Cardiac muscle cell (in vitro differentiated cells and primary cell): ENCODE measurements around the gene KRTAP5-4. TPM values are rescaled to one million over a fixed set of nuclear protein-coding genes. Genes with fewer than 3 reads are reported as not detected.

ENCODE experiments used
- DNase-seq, 2 donors: peaks; one replicate each; pipeline versions ENCODE4 v3.0.0 to v3.0.0-alpha.2; 2010 to 2017; ENCODE audit warnings: low read depth in 1 of 2, low spot score in 1 of 2
- H3K27ac ChIP-seq: fragments of 200-600 bp; sonication (generic); 2 replicates; pipeline ENCODE4 v1.5.1; 2016
- H3K27me3 ChIP-seq: fragments of 200-600 bp; sonication (generic); 2 replicates; pipeline ENCODE4 v1.6.0; 2016; ENCODE audit warnings: control low read depth
- H3K36me3 ChIP-seq: fragments of 200-600 bp; sonication (generic); 2 replicates; pipeline ENCODE4 v1.5.1; 2016; ENCODE audit warnings: control low read depth
- H3K4me1 ChIP-seq: fragments of 200-600 bp; sonication (generic); 2 replicates; pipeline ENCODE4 v1.8.1; 2017; ENCODE audit warnings: low read depth, mild to moderate bottlenecking, mixed run types
- H3K4me3 ChIP-seq: fragments of 200-600 bp; sonication (generic); 2 replicates; pipeline ENCODE4 v1.5.1; 2016; ENCODE audit warnings: mild to moderate bottlenecking
- H3K9me3 ChIP-seq: fragments of 200-600 bp; sonication (generic); 2 replicates; pipeline ENCODE4 v1.5.1; 2017; ENCODE audit warnings: low read depth, mild to moderate bottlenecking, control low read depth
- CTCF ChIP-seq: IDR thresholded peaks from 2 replicates; pipeline ENCODE4 v1.5.1; 2012; ENCODE audit warnings: low read depth, mild to moderate bottlenecking, low read length
- polyA plus RNA-seq: library from polyadenylated mRNA; unstranded; fragments of >200 nt; fragmentation: Nextera tagmentation; extraction: Ambion mirVana; gene quantifications from 2 replicates; pipeline ENCODE4 v1.2.1, GENCODE V29; 2016
- total RNA-seq: library from RNA; depleted of rRNA; stranded (reverse); fragments of >200 nt; gene quantifications from 2 replicates; pipeline ENCODE4 v1.2.3, GENCODE V29; 2016

Gene KRTAP5-4
- total and polyA plus RNA-seq, 2 experiments from 2014 or later: not detected

GRCh38 chr11:1659506-1659905, 37.6 kb upstream of the KRTAP5-4 start:
- no peak for DNase-seq
- Histone ChIP-seq H3K4me3 (no peak overlapping the region), H3K36me3 (no peaks in the 10 kb centered on the region), H3K27me3 (no peaks in the 10 kb centered on the region), H3K9me3 (no peaks in the 10 kb centered on the region), H3K4me1 (no peaks in the 10 kb centered on the region), H3K27ac (no peak overlapping the region)
- TF ChIP-seq CTCF: no peak

GRCh38 chr11:1656670-1657069, 34.7 kb upstream of the KRTAP5-4 start:
- no peaks in the 10 kb centered on the region for H3K9me3 ChIP-seq
- H3K4me3 ChIP-seq: no peak overlapping the region
- H3K27me3 ChIP-seq: no peaks in the 10 kb centered on the region
- no peaks in the 10 kb centered on the region for H3K4me1 ChIP-seq
- no peak overlapping the region for H3K27ac ChIP-seq
- no peak for DNase-seq
- TF ChIP-seq CTCF: no peak
- H3K36me3 ChIP-seq: no peaks in the 10 kb centered on the region

GRCh38 chr11:1656061-1656441, 34.1 kb upstream of the KRTAP5-4 start:
- DNase-seq: no peak

GRCh38 chr11:1655168-1656060, 33.5 kb upstream of the KRTAP5-4 start:
- no peak overlapping the region for H3K27ac ChIP-seq
- no peak overlapping the region for H3K4me3 ChIP-seq
- H3K36me3 ChIP-seq: no peaks in the 10 kb centered on the region
- H3K27me3 ChIP-seq: no peaks in the 10 kb centered on the region
- H3K9me3 ChIP-seq: no peaks in the 10 kb centered on the region
- TF ChIP-seq CTCF: no peak
- no peak for DNase-seq
- no peaks in the 10 kb centered on the region for H3K4me1 ChIP-seq

More at GRCh38 chr11:1656061-1656441, 34.1 kb upstream of the KRTAP5-4 start:
- no peaks in the 10 kb centered on the region for H3K9me3 ChIP-seq
- no peaks in the 10 kb centered on the region for H3K27me3 ChIP-seq
- no peak for TF ChIP-seq CTCF
- no peaks in the 10 kb centered on the region for H3K4me1 ChIP-seq
- no peak overlapping the region for H3K27ac ChIP-seq
- no peak overlapping the region for H3K4me3 ChIP-seq
- H3K36me3 ChIP-seq: no peaks in the 10 kb centered on the region

- no peak for TF ChIP-seq CTCF
- Histone ChIP-seq H3K4me1 (no peaks in the 10 kb centered on the region), H3K4me3 (no peak overlapping the region), H3K36me3 (no peaks in the 10 kb centered on the region), H3K27ac (no peak overlapping the region), H3K27me3 (no peaks in the 10 kb centered on the region), H3K9me3 (no peaks in the 10 kb centered on the region)
- peak in 1 of 2 donors; percentile 17 for DNase-seq
These were observed 32.6 kb upstream of the KRTAP5-4 start for GRCh38 chr11:1654388-1655167.
